H9 (cell line): ENCODE data around the gene NTNG2. TPM values are rescaled to one million over a fixed set of nuclear protein-coding genes. Genes with fewer than 3 reads are reported as not detected.

ENCODE experiments used
- DNase-seq: peaks from one replicate; pipeline ENCODE4 v3.0.0-alpha.2; 2017
- H2AFZ ChIP-seq: one replicate; pipeline ENCODE4 v1.6.1; 2013; ENCODE audit warnings: mild to moderate bottlenecking, low read length, control low read depth, moderate library complexity
- H2AK5ac ChIP-seq: 2 replicates; pipeline ENCODE4 v1.6.1; 2013; ENCODE audit warnings: low read length, control low read depth, mixed read lengths; ENCODE audit not compliant: insufficient read length
- H2BK120ac ChIP-seq: one replicate; pipeline ENCODE4 v1.6.1; 2013; ENCODE audit warnings: low read depth, mild to moderate bottlenecking, low read length, control low read depth, inconsistent platforms; ENCODE audit not compliant: poor library complexity, severe bottlenecking
- H2BK12ac ChIP-seq: 2 replicates; pipeline ENCODE4 v1.6.1; 2013; ENCODE audit warnings: low read length, control low read depth, mixed read lengths, low read depth; ENCODE audit not compliant: insufficient read length
- H2BK15ac ChIP-seq: 2 replicates; pipeline ENCODE4 v1.6.1; 2013; ENCODE audit warnings: low read depth, low read length, control low read depth
- H2BK20ac ChIP-seq: one replicate; pipeline ENCODE4 v1.6.1; 2013; ENCODE audit warnings: low read depth, mild to moderate bottlenecking, low read length, control low read depth, inconsistent platforms; ENCODE audit not compliant: poor library complexity, severe bottlenecking
- H2BK5ac ChIP-seq: 2 replicates; pipeline ENCODE4 v1.6.1; 2013; ENCODE audit warnings: low read length, control low read depth, mixed read lengths; ENCODE audit not compliant: insufficient read length
- H3K14ac ChIP-seq: 2 replicates; pipeline ENCODE4 v1.6.1; 2013; ENCODE audit warnings: low read length, control low read depth; ENCODE audit not compliant: insufficient read depth
- H3K18ac ChIP-seq: 2 replicates; pipeline ENCODE4 v1.6.1; 2013; ENCODE audit warnings: low read depth, mild to moderate bottlenecking, mixed read lengths, low read length, control low read depth; ENCODE audit not compliant: insufficient read length
- H3K23ac ChIP-seq: 2 replicates; pipeline ENCODE4 v1.6.1; 2013; ENCODE audit warnings: low read length, control low read depth, mixed read lengths, low read depth; ENCODE audit not compliant: insufficient read length
- H3K23me2 ChIP-seq: 2 replicates; pipeline ENCODE4 v1.6.1; 2013; ENCODE audit warnings: low read depth, mild to moderate bottlenecking, mixed read lengths, low read length, control low read depth; ENCODE audit not compliant: insufficient read length, poor library complexity, severe bottlenecking
- H3K27ac ChIP-seq: 2 replicates; pipeline ENCODE4 v1.5.1; 2013; ENCODE audit warnings: low read length, control low read depth, mixed read lengths, low read depth; ENCODE audit not compliant: insufficient read length
- H3K27me3 ChIP-seq: 2 replicates; pipeline ENCODE4 v1.6.1; 2013; ENCODE audit warnings: low read length, control low read depth, inconsistent platforms; ENCODE audit not compliant: insufficient read depth
- H3K4ac ChIP-seq: 2 replicates; pipeline ENCODE4 v1.6.1; 2013; ENCODE audit warnings: low read depth, mild to moderate bottlenecking, control low read depth, inconsistent platforms, low read length, moderate library complexity
- H3K4me1 ChIP-seq: 2 replicates; pipeline ENCODE4 v1.6.1; 2013; ENCODE audit warnings: low read length, control low read depth, inconsistent platforms; ENCODE audit not compliant: insufficient read depth
- H3K4me2 ChIP-seq: 2 replicates; pipeline ENCODE4 v1.6.1; 2013; ENCODE audit warnings: low read length, control low read depth, mixed read lengths; ENCODE audit not compliant: insufficient read length, insufficient read depth
- H3K56ac ChIP-seq: 2 replicates; pipeline ENCODE4 v1.6.1; 2013; ENCODE audit warnings: low read depth, mild to moderate bottlenecking, mixed read lengths, low read length, control low read depth; ENCODE audit not compliant: insufficient read length
- H3K79me1 ChIP-seq: 2 replicates; pipeline ENCODE4 v1.6.1; 2013; ENCODE audit warnings: low read depth, mild to moderate bottlenecking, moderate library complexity, low read length, control low read depth, inconsistent platforms; ENCODE audit not compliant: insufficient read depth, poor library complexity, severe bottlenecking
- H3K79me2 ChIP-seq: 2 replicates; pipeline ENCODE4 v1.6.1; 2013; ENCODE audit warnings: low read length, control low read depth, inconsistent platforms; ENCODE audit not compliant: insufficient read depth
- H3K9ac ChIP-seq: 2 replicates; pipeline ENCODE4 v1.6.1; 2013; ENCODE audit warnings: low read length, control low read depth, mixed read lengths; ENCODE audit not compliant: insufficient read length; ENCODE audit errors: extremely low read depth
- H3K9me3 ChIP-seq: one replicate; pipeline ENCODE4 v1.6.1; 2013; ENCODE audit warnings: low read depth, low read length, inconsistent platforms; ENCODE audit not compliant: control insufficient read depth
- H3T11ph ChIP-seq: one replicate; pipeline ENCODE4 v1.6.1; 2013; ENCODE audit warnings: mild to moderate bottlenecking, low read length, control low read depth, inconsistent platforms
- H4K20me1 ChIP-seq: one replicate; pipeline ENCODE4 v1.6.1; 2013; ENCODE audit not compliant: control insufficient read depth, insufficient read length, insufficient read depth
- H4K5ac ChIP-seq: 2 replicates; pipeline ENCODE4 v1.6.1; 2013; ENCODE audit warnings: low read depth, mild to moderate bottlenecking, mixed read lengths, low read length, control low read depth; ENCODE audit not compliant: insufficient read length
- H4K8ac ChIP-seq: replicated peaks from 2 replicates; pipeline ENCODE4 v1.6.1; 2013; ENCODE audit warnings: low read length, control low read depth, mixed read lengths, low read depth; ENCODE audit not compliant: insufficient read length
- H4K91ac ChIP-seq: 2 replicates; pipeline ENCODE4 v1.6.1; 2013; ENCODE audit warnings: low read depth, mild to moderate bottlenecking, moderate library complexity, mixed read lengths, low read length, control low read depth; ENCODE audit not compliant: insufficient read length
- H3K27ac Mint-ChIP-seq, 3 experiments: 2 replicates in 2 of 3; 3 replicates in 1 of 3; pipeline ENCODE4 v1.8.0; 2020 to 2021; ENCODE audit warnings: mixed read lengths in 3 of 3, mild to moderate bottlenecking in 1 of 3, moderate library complexity in 1 of 3
- H3K27me3 Mint-ChIP-seq: 2 replicates; pipeline ENCODE4 v1.8.0; 2021; ENCODE audit warnings: low read depth, mild to moderate bottlenecking, moderate library complexity, mixed read lengths
- H3K36me3 Mint-ChIP-seq, 3 experiments: 2 replicates in 2 of 3; 3 replicates in 1 of 3; pipeline ENCODE4 v1.8.0; 2020 to 2021; ENCODE audit warnings: low read depth in 3 of 3, mixed read lengths in 3 of 3; ENCODE audit not compliant: insufficient read depth in 1 of 3
- H3K4me1 Mint-ChIP-seq, 2 experiments: 2 replicates each; pipeline ENCODE4 v1.8.0; 2020; ENCODE audit warnings: mixed read lengths in 2 of 2
- H3K4me3 Mint-ChIP-seq, 2 experiments: 2 replicates in 1 of 2; 3 replicates in 1 of 2; pipeline ENCODE4 v1.8.0; 2020 to 2021; ENCODE audit warnings: mild to moderate bottlenecking in 2 of 2, mixed read lengths in 2 of 2, moderate library complexity in 1 of 2
- H3K9me3 Mint-ChIP-seq, 2 experiments: 2 replicates in 1 of 2; 3 replicates in 1 of 2; pipeline ENCODE4 v1.8.0; 2020; ENCODE audit warnings: mild to moderate bottlenecking in 2 of 2, mixed read lengths in 2 of 2, moderate library complexity in 1 of 2
- WGBS: extraction: QIAGEN DNeasy Blood & Tissue Kit; methylation state at CpG from one replicate; pipeline ENCODE4 v1.1.7; 2013; ENCODE audit warnings: missing lambda C conversion rate, low lambda C conversion rate, mixed read lengths; ENCODE audit not compliant: insufficient read length; ENCODE audit errors: extremely low coverage; 5-methylcytosine and 5-hydroxymethylcytosine counted together
- total RNA-seq: library from RNA; stranded (reverse); gene quantifications from 2 replicates; pipeline ENCODE4 v1.2.1, GENCODE V29; 2021
- TF ChIP-seq, protein P1 (sequence below): fragments of 200-600 bp; sonication (generic); conservative IDR thresholded peaks from 3 replicates; pipeline ENCODE4 v1.8.0; 2021; ENCODE audit warnings: antibody characterized with exemption, mild to moderate bottlenecking

NTNG2 gene
- total RNA-seq, 1 experiment from 2014 or later = 0.52 TPM

DNA sequence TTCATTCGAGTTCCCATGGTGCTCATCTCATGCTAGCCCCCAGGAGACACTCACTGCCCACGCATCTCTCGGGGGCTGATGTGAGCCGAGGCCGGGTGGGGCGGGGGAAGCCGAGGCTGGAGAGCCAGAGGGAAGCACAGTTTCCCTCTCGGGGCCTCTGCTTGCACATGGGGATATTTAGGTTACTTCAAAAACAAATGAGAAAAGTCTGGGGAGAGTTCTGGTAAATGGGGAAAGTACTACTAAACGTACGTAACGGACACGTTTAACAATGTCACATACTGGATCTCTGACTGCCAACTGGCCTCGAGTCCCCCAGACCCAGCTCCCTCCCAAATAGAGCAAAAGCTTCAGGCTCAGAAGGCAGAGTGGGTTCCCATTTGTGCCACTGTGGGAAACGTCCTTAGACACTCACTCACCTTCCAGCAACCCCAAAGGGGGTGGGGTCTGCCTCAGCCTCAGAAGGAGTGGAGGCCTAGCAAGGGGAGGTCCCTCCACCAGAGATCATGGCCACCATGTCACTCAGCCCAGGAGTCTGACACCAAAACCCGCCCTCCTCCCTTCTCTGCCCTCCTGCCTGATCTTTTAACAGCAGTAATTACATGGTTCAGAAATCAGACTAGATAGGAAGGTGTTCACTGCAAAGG is 33.8 kb upstream of the NTNG2 start:
- TF ChIP-seq, protein P1, sequence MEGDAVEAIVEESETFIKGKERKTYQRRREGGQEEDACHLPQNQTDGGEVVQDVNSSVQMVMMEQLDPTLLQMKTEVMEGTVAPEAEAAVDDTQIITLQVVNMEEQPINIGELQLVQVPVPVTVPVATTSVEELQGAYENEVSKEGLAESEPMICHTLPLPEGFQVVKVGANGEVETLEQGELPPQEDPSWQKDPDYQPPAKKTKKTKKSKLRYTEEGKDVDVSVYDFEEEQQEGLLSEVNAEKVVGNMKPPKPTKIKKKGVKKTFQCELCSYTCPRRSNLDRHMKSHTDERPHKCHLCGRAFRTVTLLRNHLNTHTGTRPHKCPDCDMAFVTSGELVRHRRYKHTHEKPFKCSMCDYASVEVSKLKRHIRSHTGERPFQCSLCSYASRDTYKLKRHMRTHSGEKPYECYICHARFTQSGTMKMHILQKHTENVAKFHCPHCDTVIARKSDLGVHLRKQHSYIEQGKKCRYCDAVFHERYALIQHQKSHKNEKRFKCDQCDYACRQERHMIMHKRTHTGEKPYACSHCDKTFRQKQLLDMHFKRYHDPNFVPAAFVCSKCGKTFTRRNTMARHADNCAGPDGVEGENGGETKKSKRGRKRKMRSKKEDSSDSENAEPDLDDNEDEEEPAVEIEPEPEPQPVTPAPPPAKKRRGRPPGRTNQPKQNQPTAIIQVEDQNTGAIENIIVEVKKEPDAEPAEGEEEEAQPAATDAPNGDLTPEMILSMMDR = no peak
- peaks cover 24% of the 10 kb centered on the region for H3K27me3 Mint-ChIP-seq
- Histone ChIP-seq H3K4me2 (no peak overlapping the region), H2AK5ac (no peak overlapping the region), H3K14ac (no peak overlapping the region), H4K20me1 (no peaks in the 10 kb centered on the region), H3K56ac (no peak overlapping the region), H3K79me2 (no peaks in the 10 kb centered on the region), H3K79me1 (no peaks in the 10 kb centered on the region), H3K27ac (no peak overlapping the region), H4K91ac (no peak overlapping the region), H3K18ac (no peak overlapping the region), H2BK120ac (no peak overlapping the region), H4K8ac (no peak overlapping the region), H2BK12ac (no peak overlapping the region), H3K4ac (no peak overlapping the region), H4K5ac (no peak overlapping the region), H2BK15ac (no peak overlapping the region), H3K9me3 (no peaks in the 10 kb centered on the region), H3K23me2 (no peaks in the 10 kb centered on the region), H2BK5ac (no peak overlapping the region), H2AFZ (no peak overlapping the region), H3K27me3 (no peaks in the 10 kb centered on the region), H3K23ac (no peak overlapping the region), H3K4me1 (peaks cover 15% of the 10 kb centered on the region), H2BK20ac (no peak overlapping the region), H3T11ph (no peak overlapping the region), H3K9ac (no peak overlapping the region)
- H3K9me3 Mint-ChIP-seq = peaks cover 4% of the 10 kb centered on the region in 2 experiments; a peak in 2 of 5 replicates
- H3K27ac Mint-ChIP-seq = no peak overlapping the region
- no CpG with 5 or more reads among the region's 15 CpGs for WGBS
- H3K4me3 Mint-ChIP-seq = no peak overlapping the region
- H3K4me1 Mint-ChIP-seq = peaks cover 46 to 74% of the 10 kb centered on the region in 2 experiments
- DNase-seq = no peak
- no peaks in the 10 kb centered on the region for H3K36me3 Mint-ChIP-seq
